K562 (cell line): ENCODE measurements around the gene NAP1L4. TPM values are rescaled to one million over a fixed set of nuclear protein-coding genes. Genes with fewer than 3 reads are reported as not detected.
A peak's percentile ranks its signal among the peaks of the same experiment; 100 is the strongest.

Experiments
- HDAC1 ChIP-seq, 2 experiments: fragments of 450-650 bp; IDR thresholded peaks; 2 replicates each; pipeline ENCODE4 v1.6.1; 2016 to 2017; ENCODE audit warnings: inconsistent platforms in 1 of 2, mild to moderate bottlenecking in 1 of 2, moderate library complexity in 1 of 2
- ILK ChIP-seq: fragments of 450-650 bp; IDR thresholded peaks from 2 replicates; pipeline ENCODE4 v1.6.1; 2016; ENCODE audit warnings: missing genetic modification characterization, low read depth, mild to moderate bottlenecking, missing compliant biosample characterization, moderate library complexity, borderline replicate concordance
- JUNB ChIP-seq: fragments of 450-650 bp; formaldehyde crosslinking; conservative IDR thresholded peaks from 2 replicates; pipeline ENCODE4 v1.4.0; 2020; ENCODE audit warnings: mild to moderate bottlenecking
- MYC ChIP-seq, 2 experiments: fragments of 250-450 bp in 1 of 2; sonication (Bioruptor Pico) in 1 of 2; IDR thresholded peaks; 2 replicates each; pipeline versions ENCODE4 v1.5.1 to v1.6.1; 2012 to 2021; ENCODE audit warnings: low read depth in 2 of 2, borderline replicate concordance in 1 of 2, improper control_type of control experiment in 1 of 2, low read length in 1 of 2, mild to moderate bottlenecking in 1 of 2, moderate library complexity in 1 of 2
- RFX7 ChIP-seq: fragments of 250-450 bp; sonication (Bioruptor Pico); IDR thresholded peaks from 2 replicates; pipeline ENCODE4 v1.5.1; 2021; ENCODE audit warnings: mild to moderate bottlenecking
- SAFB2 ChIP-seq: fragments of 200-400 bp; formaldehyde crosslinking; IDR thresholded peaks from 2 replicates; pipeline ENCODE4 v1.6.1; 2018; ENCODE audit warnings: borderline replicate concordance, low read length, low read depth, moderate library complexity; ENCODE audit not compliant: severe bottlenecking
- ZNF121 ChIP-seq: sonication (generic); formaldehyde crosslinking; conservative IDR thresholded peaks from 2 replicates; pipeline ENCODE4 v1.8.0; 2022; ENCODE audit warnings: missing genetic modification reagents
- ZNF282 ChIP-seq: sonication (generic); formaldehyde crosslinking; IDR thresholded peaks from 2 replicates; pipeline ENCODE4 v1.8.1; 2023; ENCODE audit warnings: missing genetic modification reagents
- ZNF699 ChIP-seq: fragments of 250-450 bp; sonication (Bioruptor Pico); IDR thresholded peaks from 2 replicates; pipeline ENCODE4 v1.8.0; 2021; ENCODE audit warnings: mild to moderate bottlenecking, moderate library complexity; ENCODE audit not compliant: insufficient replicate concordance
- ZNF79 ChIP-seq: fragments of 250-450 bp; sonication (Bioruptor Pico); IDR thresholded peaks from 2 replicates; pipeline ENCODE4 v1.4.0; 2020; ENCODE audit warnings: low read depth, mild to moderate bottlenecking, moderate library complexity
- polyA plus RNA-seq, 8 experiments: library from polyadenylated mRNA; depleted of rRNA in 4 of 8; stranded (reverse) in 5 of 8; unstranded in 3 of 8; fragments of >200 nt; fragmentation: Nextera tagmentation in 2 of 8; fragmentation: Illumina TruSeq in 1 of 8; extraction: Ambion mirVana in 2 of 8; extraction: Trizol in 1 of 8; gene quantifications; 2 replicates each; pipeline versions ENCODE4 v1.2.1 to v1.2.3, GENCODE V29; 2011 to 2014; ENCODE audit warnings: inconsistent platforms in 1 of 8, missing spikeins in 1 of 8
- total RNA-seq, 7 experiments: library from RNA; depleted of rRNA in 6 of 7; stranded (reverse); fragments of >200 nt in 6 of 7; fragmentation: Illumina TruSeq in 2 of 7; extraction: Trizol in 2 of 7; gene quantifications; 2 replicates each; pipeline versions ENCODE4 v1.2.1 to v1.2.3, GENCODE V29; 2011 to 2021; ENCODE audit warnings: low replicate concordance in 1 of 7
- TF ChIP-seq, protein P1 (sequence below): sonication (generic); formaldehyde crosslinking; IDR thresholded peaks from 2 replicates; pipeline ENCODE4 v1.8.0; 2023; ENCODE audit warnings: mild to moderate bottlenecking, missing genetic modification reagents
- TF ChIP-seq, protein P2 (sequence below): fragments of 250-450 bp; sonication (Bioruptor Pico); IDR thresholded peaks from 2 replicates; pipeline ENCODE4 v1.8.0; 2021; ENCODE audit warnings: moderate library complexity, mild to moderate bottlenecking, inconsistent platforms
- TF ChIP-seq, protein P3 (sequence below): fragments of 450-650 bp; formaldehyde crosslinking; IDR thresholded peaks from 2 replicates; pipeline ENCODE4 v1.4.0; 2020; ENCODE audit warnings: mild to moderate bottlenecking
- TF ChIP-seq, protein P4 (sequence below): fragments of 450-650 bp; IDR thresholded peaks from 2 replicates; pipeline ENCODE4 v1.6.1; 2016; ENCODE audit warnings: low read depth, mild to moderate bottlenecking, moderate library complexity

The NAP1L4 gene
- total and polyA plus RNA-seq, 9 of the 15 experiments (the other 6 are each of a cell fraction or from before 2014, with no cell fraction given), result 34.1 to 237 (median 179) TPM

DNA sequence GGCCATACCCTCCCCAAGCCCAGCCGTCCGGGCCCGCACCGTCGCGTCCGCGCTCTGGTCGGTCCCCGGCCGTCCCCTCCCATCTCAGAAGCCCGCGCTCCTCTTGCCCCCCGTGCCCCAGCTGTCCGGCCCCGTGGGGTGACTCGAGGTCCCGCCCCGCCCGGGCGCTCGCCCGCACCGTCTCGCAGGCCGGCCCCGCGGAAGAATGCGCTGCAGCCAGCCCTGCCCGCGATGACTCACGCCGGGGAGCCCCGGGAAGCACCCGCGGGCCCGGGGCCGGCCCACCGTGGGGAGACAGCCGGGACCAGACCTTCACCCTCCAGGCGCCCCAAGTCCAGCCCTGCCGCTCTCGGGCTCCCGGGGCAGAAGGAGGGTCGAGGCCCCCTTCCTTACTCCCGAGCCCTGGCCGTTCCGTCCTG lies 62.6 kb downstream of the NAP1L4 start (continued):
- TF ChIP-seq, protein P1, sequence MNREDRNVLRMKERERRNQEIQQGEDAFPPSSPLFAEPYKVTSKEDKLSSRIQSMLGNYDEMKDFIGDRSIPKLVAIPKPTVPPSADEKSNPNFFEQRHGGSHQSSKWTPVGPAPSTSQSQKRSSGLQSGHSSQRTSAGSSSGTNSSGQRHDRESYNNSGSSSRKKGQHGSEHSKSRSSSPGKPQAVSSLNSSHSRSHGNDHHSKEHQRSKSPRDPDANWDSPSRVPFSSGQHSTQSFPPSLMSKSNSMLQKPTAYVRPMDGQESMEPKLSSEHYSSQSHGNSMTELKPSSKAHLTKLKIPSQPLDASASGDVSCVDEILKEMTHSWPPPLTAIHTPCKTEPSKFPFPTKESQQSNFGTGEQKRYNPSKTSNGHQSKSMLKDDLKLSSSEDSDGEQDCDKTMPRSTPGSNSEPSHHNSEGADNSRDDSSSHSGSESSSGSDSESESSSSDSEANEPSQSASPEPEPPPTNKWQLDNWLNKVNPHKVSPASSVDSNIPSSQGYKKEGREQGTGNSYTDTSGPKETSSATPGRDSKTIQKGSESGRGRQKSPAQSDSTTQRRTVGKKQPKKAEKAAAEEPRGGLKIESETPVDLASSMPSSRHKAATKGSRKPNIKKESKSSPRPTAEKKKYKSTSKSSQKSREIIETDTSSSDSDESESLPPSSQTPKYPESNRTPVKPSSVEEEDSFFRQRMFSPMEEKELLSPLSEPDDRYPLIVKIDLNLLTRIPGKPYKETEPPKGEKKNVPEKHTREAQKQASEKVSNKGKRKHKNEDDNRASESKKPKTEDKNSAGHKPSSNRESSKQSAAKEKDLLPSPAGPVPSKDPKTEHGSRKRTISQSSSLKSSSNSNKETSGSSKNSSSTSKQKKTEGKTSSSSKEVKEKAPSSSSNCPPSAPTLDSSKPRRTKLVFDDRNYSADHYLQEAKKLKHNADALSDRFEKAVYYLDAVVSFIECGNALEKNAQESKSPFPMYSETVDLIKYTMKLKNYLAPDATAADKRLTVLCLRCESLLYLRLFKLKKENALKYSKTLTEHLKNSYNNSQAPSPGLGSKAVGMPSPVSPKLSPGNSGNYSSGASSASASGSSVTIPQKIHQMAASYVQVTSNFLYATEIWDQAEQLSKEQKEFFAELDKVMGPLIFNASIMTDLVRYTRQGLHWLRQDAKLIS, result no peak
- TF ChIP-seq RFX7 (CRISPR knock-in tag), result no peak
- no peak for TF ChIP-seq ILK (tag)
- no peak for TF ChIP-seq HDAC1 (IDR thresholded peaks at IDR 0.05)
- TF ChIP-seq ZNF282 (CRISPR knock-in tag), result no peak
- no peak for TF ChIP-seq ZNF699 (CRISPR knock-in tag)
- TF ChIP-seq, protein P2, sequence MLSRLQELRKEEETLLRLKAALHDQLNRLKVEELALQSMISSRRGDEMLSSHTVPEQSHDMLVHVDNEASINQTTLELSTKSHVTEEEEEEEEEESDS (CRISPR knock-in tag), result no peak
- no peak for TF ChIP-seq SAFB2
- peak; percentile 92 for TF ChIP-seq ZNF121 (CRISPR knock-in tag)
- TF ChIP-seq, protein P3, sequence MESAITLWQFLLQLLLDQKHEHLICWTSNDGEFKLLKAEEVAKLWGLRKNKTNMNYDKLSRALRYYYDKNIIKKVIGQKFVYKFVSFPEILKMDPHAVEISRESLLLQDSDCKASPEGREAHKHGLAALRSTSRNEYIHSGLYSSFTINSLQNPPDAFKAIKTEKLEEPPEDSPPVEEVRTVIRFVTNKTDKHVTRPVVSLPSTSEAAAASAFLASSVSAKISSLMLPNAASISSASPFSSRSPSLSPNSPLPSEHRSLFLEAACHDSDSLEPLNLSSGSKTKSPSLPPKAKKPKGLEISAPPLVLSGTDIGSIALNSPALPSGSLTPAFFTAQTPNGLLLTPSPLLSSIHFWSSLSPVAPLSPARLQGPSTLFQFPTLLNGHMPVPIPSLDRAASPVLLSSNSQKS (CRISPR knock-in tag), result no peak
- TF ChIP-seq MYC (IDR thresholded peaks at IDR 0.05; ENCODE audit: low read depth, low read length), result no peak
- TF ChIP-seq MYC (CRISPR knock-in tag; IDR thresholded peaks at IDR 0.05; ENCODE audit: borderline replicate concordance, low read depth), result no peak
- TF ChIP-seq JUNB (CRISPR knock-in tag), result no peak
- TF ChIP-seq, protein P4, sequence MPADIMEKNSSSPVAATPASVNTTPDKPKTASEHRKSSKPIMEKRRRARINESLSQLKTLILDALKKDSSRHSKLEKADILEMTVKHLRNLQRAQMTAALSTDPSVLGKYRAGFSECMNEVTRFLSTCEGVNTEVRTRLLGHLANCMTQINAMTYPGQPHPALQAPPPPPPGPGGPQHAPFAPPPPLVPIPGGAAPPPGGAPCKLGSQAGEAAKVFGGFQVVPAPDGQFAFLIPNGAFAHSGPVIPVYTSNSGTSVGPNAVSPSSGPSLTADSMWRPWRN, result no peak
- TF ChIP-seq ZNF79 (CRISPR knock-in tag), result no peak
